H1 (cell line): Measurements from ENCODE around the gene PLEKHO1. TPM values are rescaled to one million over a fixed set of nuclear protein-coding genes. Genes with fewer than 3 reads are reported as not detected.

Source experiments
- CTCF ChIA-PET: fragments of 300-600 bp; sonication (Branson Sonifier 250); formaldehyde crosslinking; loops from one replicate; lab custom pipeline; 2021; ENCODE audit not compliant: partially characterized antibody; lab: Charles Lee
- POLR2A ChIA-PET: fragments of 300-600 bp; sonication (Branson Sonifier 250); formaldehyde crosslinking; loops from one replicate; lab custom pipeline; 2021; ENCODE audit warnings: inconsistent platforms; ENCODE audit not compliant: partially characterized antibody; lab: Charles Lee
- DNase-seq, 2 experiments: peaks; one replicate each; pipeline versions ENCODE4 v3.0.0 to v3.0.0-alpha.2; 2010 to 2022; ENCODE audit warnings: low spot score in 2 of 2, low read depth in 1 of 2, mixed read lengths in 1 of 2
- FAIRE-seq: peaks from 2 replicates; lab custom pipeline; 2011; peaks lifted over from hg19 to GRCh38; lab: Jason Lieb, UNC
- H2AFZ ChIP-seq: 2 replicates; pipeline ENCODE4 v1.8.1; 2012; ENCODE audit warnings: low read length, inconsistent platforms
- H2AK5ac ChIP-seq: 2 replicates; pipeline ENCODE4 v1.6.1; 2013; ENCODE audit warnings: low read depth, low read length
- H2BK120ac ChIP-seq: replicated peaks from 2 replicates; pipeline ENCODE3; 2013; ENCODE audit warnings: low read depth, low read length, inconsistent platforms
- H2BK12ac ChIP-seq: 2 replicates; pipeline ENCODE4 v1.6.1; 2013; ENCODE audit warnings: low read depth, low read length
- H2BK15ac ChIP-seq: 2 replicates; pipeline ENCODE4 v1.6.1; 2013; ENCODE audit warnings: low read length
- H2BK20ac ChIP-seq: 2 replicates; pipeline ENCODE4 v1.6.1; 2013; ENCODE audit warnings: low read length
- H2BK5ac ChIP-seq: 2 replicates; pipeline ENCODE4 v1.6.1; 2013; ENCODE audit warnings: low read depth, low read length
- H3K14ac ChIP-seq: 2 replicates; pipeline ENCODE4 v1.6.1; 2013; ENCODE audit warnings: inconsistent platforms; ENCODE audit not compliant: insufficient read length
- H3K18ac ChIP-seq: 2 replicates; pipeline ENCODE4 v1.6.1; 2013; ENCODE audit warnings: low read length; ENCODE audit errors: extremely low read depth
- H3K23ac ChIP-seq: 2 replicates; pipeline ENCODE4 v1.6.1; 2013; ENCODE audit warnings: inconsistent platforms; ENCODE audit not compliant: insufficient read length
- H3K23me2 ChIP-seq: 2 replicates; pipeline ENCODE4 v1.6.1; 2013; ENCODE audit warnings: low read depth, low read length
- H3K27ac ChIP-seq: 2 replicates; pipeline ENCODE4 v1.6.1; 2011; ENCODE audit warnings: low read depth, low read length, inconsistent platforms
- H3K27me3 ChIP-seq, 4 experiments: replicated peaks in 1 of 4; 1 replicate in 1 of 4; 2 replicates in 3 of 4; pipeline versions ENCODE4 v1.6.1 to v1.8.1; 2011 to 2013; ENCODE audit warnings: low read length in 3 of 4, mild to moderate bottlenecking in 3 of 4, inconsistent platforms in 2 of 4, mixed read lengths in 2 of 4, moderate library complexity in 1 of 4; ENCODE audit not compliant: control insufficient read depth in 3 of 4, insufficient read depth in 3 of 4; ENCODE audit errors: extremely low read depth in 1 of 4
- H3K36me3 ChIP-seq, 4 experiments: 2 replicates each; pipeline versions ENCODE4 v1.6.1 to v1.8.1; 2011 to 2013; ENCODE audit warnings: mild to moderate bottlenecking in 4 of 4, low read length in 3 of 4, moderate library complexity in 2 of 4, control low read depth in 1 of 4, inconsistent platforms in 1 of 4; ENCODE audit not compliant: insufficient read depth in 4 of 4, control insufficient read depth in 2 of 4
- H3K4ac ChIP-seq: replicated peaks from 2 replicates; pipeline ENCODE3; 2013; ENCODE audit warnings: low read length, low read depth, mixed read lengths, inconsistent platforms; ENCODE audit not compliant: insufficient read length
- H3K4me1 ChIP-seq, 4 experiments: replicated peaks in 1 of 4; 1 replicate in 1 of 4; 2 replicates in 3 of 4; pipeline versions ENCODE4 v1.6.1 to v1.8.1; 2011 to 2013; ENCODE audit warnings: low read length in 3 of 4, inconsistent platforms in 2 of 4, mixed read lengths in 1 of 4; ENCODE audit not compliant: insufficient read depth in 4 of 4, control insufficient read depth in 3 of 4
- H3K4me2 ChIP-seq, 2 experiments: 2 replicates each; pipeline versions ENCODE4 v1.6.1 to v1.8.1; 2011 to 2013; ENCODE audit warnings: low read depth in 2 of 2, low read length in 2 of 2, control low read depth in 1 of 2, inconsistent platforms in 1 of 2, mild to moderate bottlenecking in 1 of 2; ENCODE audit not compliant: insufficient read depth in 1 of 2
- H3K4me3 ChIP-seq, 4 experiments: fragments of 200-600, 300-600 bp in 1 of 4; sonication (generic), shearing (Covaris generic), sonication (Bioruptor Twin) in 1 of 4; 2 replicates each; pipeline versions ENCODE4 v1.5.1 to v1.8.1; 2011 to 2016; ENCODE audit warnings: low read length in 4 of 4, low read depth in 3 of 4, control low read depth in 2 of 4, inconsistent platforms in 2 of 4, mild to moderate bottlenecking in 2 of 4, mixed read lengths in 1 of 4, moderate library complexity in 1 of 4; ENCODE audit not compliant: insufficient read depth in 2 of 4; ENCODE audit errors: extremely low read depth in 1 of 4
- H3K56ac ChIP-seq: replicated peaks from 2 replicates; pipeline ENCODE3; 2013; ENCODE audit warnings: low read depth, mild to moderate bottlenecking, mixed read lengths, low read length, inconsistent platforms; ENCODE audit not compliant: insufficient read length
- H3K79me1 ChIP-seq: 2 replicates; pipeline ENCODE4 v1.6.1; 2013; ENCODE audit warnings: low read depth, low read length, control low read depth
- H3K79me2 ChIP-seq, 2 experiments: 2 replicates each; pipeline versions ENCODE4 v1.6.1 to v1.8.1; 2012 to 2013; ENCODE audit warnings: low read length in 2 of 2, mild to moderate bottlenecking in 2 of 2, inconsistent platforms in 1 of 2; ENCODE audit not compliant: insufficient read depth in 2 of 2, control insufficient read depth in 1 of 2
- H3K9ac ChIP-seq, 4 experiments: replicated peaks in 1 of 4; 1 replicate in 1 of 4; 2 replicates in 3 of 4; pipeline versions ENCODE4 v1.6.1 to v1.8.1; 2011 to 2013; ENCODE audit warnings: low read depth in 3 of 4, low read length in 3 of 4, control low read depth in 2 of 4, mild to moderate bottlenecking in 2 of 4, moderate library complexity in 2 of 4, inconsistent platforms in 1 of 4; ENCODE audit errors: extremely low read depth in 1 of 4
- H3K9me3 ChIP-seq, 2 experiments: 2 replicates each; pipeline versions ENCODE4 v1.6.1 to v1.8.1; 2012 to 2013; ENCODE audit warnings: mild to moderate bottlenecking in 2 of 2, moderate library complexity in 2 of 2, control low read depth in 1 of 2, inconsistent platforms in 1 of 2, low read depth in 1 of 2, low read length in 1 of 2, mixed read lengths in 1 of 2; ENCODE audit not compliant: insufficient read depth in 2 of 2
- H4K20me1 ChIP-seq, 2 experiments: replicated peaks in 1 of 2; 2 replicates each; pipeline versions ENCODE3 to v1.8.1; 2011 to 2013; ENCODE audit warnings: inconsistent platforms in 2 of 2, low read length in 2 of 2, mild to moderate bottlenecking in 1 of 2; ENCODE audit not compliant: insufficient read depth in 2 of 2, control insufficient read depth in 1 of 2
- H4K5ac ChIP-seq: 2 replicates; pipeline ENCODE4 v1.6.1; 2013; ENCODE audit warnings: low read length, low read depth, mixed read lengths, inconsistent platforms; ENCODE audit not compliant: insufficient read length
- H4K8ac ChIP-seq: 2 replicates; pipeline ENCODE4 v1.8.0; 2013; ENCODE audit warnings: mild to moderate bottlenecking, moderate library complexity, low read length, inconsistent platforms; ENCODE audit not compliant: insufficient read depth; ENCODE audit errors: extremely low read depth
- H4K91ac ChIP-seq: replicated peaks from 2 replicates; pipeline ENCODE3; 2013; ENCODE audit warnings: low read length, mixed read lengths, inconsistent platforms; ENCODE audit not compliant: insufficient read length
- CBX5 ChIP-seq: fragments of 300-800, 300-1000 bp; sonication (generic); IDR thresholded peaks from 2 replicates; pipeline ENCODE4 v1.7.1; 2016; ENCODE audit warnings: antibody characterized with exemption, low read length, low read depth
- EZH2 ChIP-seq: fragments of 200-600 bp; sonication (generic); IDR thresholded peaks from 2 replicates; pipeline ENCODE4 v1.7.1; 2012; ENCODE audit warnings: low read depth, mild to moderate bottlenecking, moderate library complexity, low read length, inconsistent platforms; ENCODE audit not compliant: severe bottlenecking
- JUND ChIP-seq: IDR thresholded peaks from 2 replicates; pipeline ENCODE4 v1.6.1; 2011; ENCODE audit warnings: mild to moderate bottlenecking, improper control_type of control experiment, low read length
- POLR2A ChIP-seq, 2 experiments: IDR thresholded peaks; 1 replicate in 1 of 2; 2 replicates in 1 of 2; pipeline ENCODE4 v1.6.1; 2011; ENCODE audit warnings: low read depth in 2 of 2, low read length in 2 of 2, mild to moderate bottlenecking in 2 of 2; ENCODE audit errors: control extremely low read depth in 1 of 2
- POU5F1 ChIP-seq: IDR thresholded peaks from 2 replicates; pipeline ENCODE4 v1.6.1; 2011; ENCODE audit warnings: low read depth, mild to moderate bottlenecking, low read length, moderate library complexity
- RFX5 ChIP-seq: IDR thresholded peaks from 2 replicates; pipeline ENCODE4 v1.6.1; 2011; ENCODE audit warnings: low read depth, low read length, improper control_type of control experiment, borderline replicate concordance
- SIRT6 ChIP-seq: IDR thresholded peaks from one replicate; pipeline ENCODE4 v1.7.1; 2012; ENCODE audit warnings: low read length, inconsistent platforms
- SUZ12 ChIP-seq: fragments of 200-600 bp; sonication (generic); IDR thresholded peaks from 2 replicates; pipeline ENCODE4 v1.6.1; 2012; ENCODE audit warnings: mild to moderate bottlenecking, inconsistent platforms, low read length, moderate library complexity, mixed read lengths
- TAF1 ChIP-seq: IDR thresholded peaks from 2 replicates; pipeline ENCODE4 v1.6.1; 2011; ENCODE audit warnings: mild to moderate bottlenecking, low read depth, low read length
- TCF12 ChIP-seq: IDR thresholded peaks from 2 replicates; pipeline ENCODE4 v1.6.1; 2011; ENCODE audit warnings: low read depth, mild to moderate bottlenecking, low read length
- polyA plus RNA-seq, 7 experiments: library from polyadenylated mRNA; depleted of rRNA in 3 of 7; stranded (reverse) in 5 of 7; unstranded in 2 of 7; fragments of >200 nt in 5 of 7; fragments of 200-250 nt in 2 of 7; gene quantifications; 1 replicate in 5 of 7; 2 replicates in 1 of 7; 4 replicates in 1 of 7; pipeline versions ENCODE4 v1.2.1 to v1.2.3, GENCODE V29; 2011 to 2013; ENCODE audit warnings: missing spikeins in 2 of 7, mixed read lengths in 2 of 7
- total RNA-seq: library from RNA; stranded (reverse); fragmentation: NEBNext Ultra II Directional; extraction: Animal tissue kit (Norgen Biotek cat#: 25700); gene quantifications from 2 replicates; pipeline ENCODE4 v1.2.1, GENCODE V29; 2021
- TF ChIP-seq, protein P1 (sequence below): IDR thresholded peaks from 2 replicates; pipeline ENCODE4 v1.6.1; 2011; ENCODE audit warnings: low read length, improper control_type of control experiment
- TF ChIP-seq, protein P2 (sequence below), 3 experiments: IDR thresholded peaks; 1 replicate in 2 of 3; 2 replicates in 1 of 3; pipeline versions ENCODE4 v1.5.1 to v1.6.1; 2011; ENCODE audit warnings: low read length in 3 of 3, mild to moderate bottlenecking in 3 of 3, inconsistent platforms in 2 of 3, low read depth in 1 of 3, moderate library complexity in 1 of 3; ENCODE audit not compliant: insufficient read depth in 1 of 3; ENCODE audit errors: control extremely low read depth in 1 of 3

Gene PLEKHO1
- total and polyA plus RNA-seq, 2 of the 8 experiments (the other 6 are each of a cell fraction or from before 2014, with no cell fraction given), result 23.2 to 37.0 TPM

DNA sequence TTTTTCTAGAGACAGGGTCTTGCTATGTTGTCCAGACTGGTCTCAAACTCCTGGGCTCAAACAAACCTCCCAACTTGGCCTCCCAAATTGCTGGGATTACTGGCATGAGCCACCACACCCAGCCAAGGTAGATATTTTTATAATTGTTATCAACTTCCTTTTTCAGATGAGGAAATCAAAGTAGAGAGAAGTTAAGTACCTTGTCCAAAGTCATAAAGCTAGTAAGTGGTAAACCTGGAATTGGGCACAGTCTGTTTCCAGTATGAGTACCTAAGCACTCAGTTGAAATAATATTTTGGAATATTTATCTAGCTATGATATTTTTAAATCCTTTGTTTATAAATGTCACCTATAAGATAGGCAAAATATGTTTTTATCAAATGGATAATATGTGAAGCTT, 22.3 kb upstream of the PLEKHO1 start:
- Histone ChIP-seq H3K4me1 (no peaks in the 10 kb centered on the region), H4K8ac (no peak overlapping the region), H2BK5ac (no peak overlapping the region), H2AK5ac (no peak overlapping the region), H3K4me2 (no peak overlapping the region), H2BK15ac (no peak overlapping the region), H2BK20ac (no peak overlapping the region), H3K23ac (no peak overlapping the region), H3K56ac (no peak overlapping the region), H3K79me2 (no peaks in the 10 kb centered on the region), H3K27me3 (no peaks in the 10 kb centered on the region), H4K5ac (no peak overlapping the region), H2BK120ac (no peak overlapping the region), H3K14ac (no peak overlapping the region), H3K9me3 (no peaks in the 10 kb centered on the region), H2AFZ (no peak overlapping the region), H3K23me2 (no peaks in the 10 kb centered on the region), H3K79me1 (no peaks in the 10 kb centered on the region), H4K91ac (no peak overlapping the region), H3K36me3 (no peaks in the 10 kb centered on the region; a peak in 1 of 8 replicates), H3K4ac (no peak overlapping the region), H4K20me1 (no peaks in the 10 kb centered on the region), H3K27ac (no peak overlapping the region), H3K18ac (no peak overlapping the region), H2BK12ac (no peak overlapping the region), H3K9ac (no peak overlapping the region), H3K4me3 (no peak overlapping the region)
- FAIRE-seq (no peak), DNase-seq (no peak)
- CTCF ChIA-PET, result interaction anchor here (1.0 to 2.0 kb wide), 4 partner anchors 10 to 60 kb away, joined by 3 to 6 read pairs (median 5); no protein-coding TSS in a partner anchor
- POLR2A ChIA-PET, result interaction anchor here (1.1 to 1.2 kb wide), 2 partner anchors 8 to 36 kb away, joined by 3 to 4 read pairs; no protein-coding TSS in a partner anchor
- no peak for TF ChIP-seq SIRT6
- TF ChIP-seq, protein P1, sequence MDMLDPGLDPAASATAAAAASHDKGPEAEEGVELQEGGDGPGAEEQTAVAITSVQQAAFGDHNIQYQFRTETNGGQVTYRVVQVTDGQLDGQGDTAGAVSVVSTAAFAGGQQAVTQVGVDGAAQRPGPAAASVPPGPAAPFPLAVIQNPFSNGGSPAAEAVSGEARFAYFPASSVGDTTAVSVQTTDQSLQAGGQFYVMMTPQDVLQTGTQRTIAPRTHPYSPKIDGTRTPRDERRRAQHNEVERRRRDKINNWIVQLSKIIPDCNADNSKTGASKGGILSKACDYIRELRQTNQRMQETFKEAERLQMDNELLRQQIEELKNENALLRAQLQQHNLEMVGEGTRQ, result no peak
- TF ChIP-seq SUZ12, result no peak
- TF ChIP-seq, protein P2, sequence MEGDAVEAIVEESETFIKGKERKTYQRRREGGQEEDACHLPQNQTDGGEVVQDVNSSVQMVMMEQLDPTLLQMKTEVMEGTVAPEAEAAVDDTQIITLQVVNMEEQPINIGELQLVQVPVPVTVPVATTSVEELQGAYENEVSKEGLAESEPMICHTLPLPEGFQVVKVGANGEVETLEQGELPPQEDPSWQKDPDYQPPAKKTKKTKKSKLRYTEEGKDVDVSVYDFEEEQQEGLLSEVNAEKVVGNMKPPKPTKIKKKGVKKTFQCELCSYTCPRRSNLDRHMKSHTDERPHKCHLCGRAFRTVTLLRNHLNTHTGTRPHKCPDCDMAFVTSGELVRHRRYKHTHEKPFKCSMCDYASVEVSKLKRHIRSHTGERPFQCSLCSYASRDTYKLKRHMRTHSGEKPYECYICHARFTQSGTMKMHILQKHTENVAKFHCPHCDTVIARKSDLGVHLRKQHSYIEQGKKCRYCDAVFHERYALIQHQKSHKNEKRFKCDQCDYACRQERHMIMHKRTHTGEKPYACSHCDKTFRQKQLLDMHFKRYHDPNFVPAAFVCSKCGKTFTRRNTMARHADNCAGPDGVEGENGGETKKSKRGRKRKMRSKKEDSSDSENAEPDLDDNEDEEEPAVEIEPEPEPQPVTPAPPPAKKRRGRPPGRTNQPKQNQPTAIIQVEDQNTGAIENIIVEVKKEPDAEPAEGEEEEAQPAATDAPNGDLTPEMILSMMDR (IDR thresholded peaks at IDR 0.05; ENCODE audit: control extremely low read depth in 1 of 3, insufficient read depth in 1 of 3, low read depth in 1 of 3, low read length in 3 of 3), result no peak
- TF ChIP-seq POLR2A (IDR thresholded peaks at IDR 0.05; ENCODE audit: control extremely low read depth in 1 of 2, low read depth in 2 of 2, low read length in 2 of 2), result no peak
- no peak for TF ChIP-seq EZH2
- no peak for TF ChIP-seq CBX5
- no peak for TF ChIP-seq POU5F1
- TF ChIP-seq JUND, result no peak
- TF ChIP-seq TAF1, result no peak
- TF ChIP-seq TCF12, result no peak
- no peak for TF ChIP-seq RFX5
